NB4 (cell line): ENCODE measurements around the gene RBM19.
"Not testable (repeated sequence)": the region's sequence is repeated elsewhere in the genome, so short reads cannot be mapped to it uniquely, and the experiment has no call there.

Experiments used
- DNase-seq: peaks from one replicate; pipeline ENCODE4 v3.0.0; 2010; ENCODE audit warnings: low read depth
- H3K4me3 ChIP-seq: one replicate; pipeline ENCODE4 v1.5.1; 2011; ENCODE audit warnings: mild to moderate bottlenecking, low read depth, low read length, moderate library complexity
- MYC ChIP-seq: IDR thresholded peaks from 2 replicates; pipeline ENCODE4 v1.6.1; 2011; ENCODE audit warnings: low read depth, low read length
- POLR2A ChIP-seq: IDR thresholded peaks from 2 replicates; pipeline ENCODE4 v1.6.1; 2011; ENCODE audit warnings: mild to moderate bottlenecking; ENCODE audit not compliant: insufficient read length; ENCODE audit errors: extremely low read depth
- TF ChIP-seq, protein P1 (sequence below): IDR thresholded peaks from one replicate; pipeline ENCODE4 v1.5.1; 2012; ENCODE audit warnings: low read depth, low read length
- TF ChIP-seq, protein P2 (sequence below): IDR thresholded peaks from 2 replicates; pipeline ENCODE4 v1.6.1; 2011; ENCODE audit warnings: low read depth, low read length

RBM19 gene

DNA sequence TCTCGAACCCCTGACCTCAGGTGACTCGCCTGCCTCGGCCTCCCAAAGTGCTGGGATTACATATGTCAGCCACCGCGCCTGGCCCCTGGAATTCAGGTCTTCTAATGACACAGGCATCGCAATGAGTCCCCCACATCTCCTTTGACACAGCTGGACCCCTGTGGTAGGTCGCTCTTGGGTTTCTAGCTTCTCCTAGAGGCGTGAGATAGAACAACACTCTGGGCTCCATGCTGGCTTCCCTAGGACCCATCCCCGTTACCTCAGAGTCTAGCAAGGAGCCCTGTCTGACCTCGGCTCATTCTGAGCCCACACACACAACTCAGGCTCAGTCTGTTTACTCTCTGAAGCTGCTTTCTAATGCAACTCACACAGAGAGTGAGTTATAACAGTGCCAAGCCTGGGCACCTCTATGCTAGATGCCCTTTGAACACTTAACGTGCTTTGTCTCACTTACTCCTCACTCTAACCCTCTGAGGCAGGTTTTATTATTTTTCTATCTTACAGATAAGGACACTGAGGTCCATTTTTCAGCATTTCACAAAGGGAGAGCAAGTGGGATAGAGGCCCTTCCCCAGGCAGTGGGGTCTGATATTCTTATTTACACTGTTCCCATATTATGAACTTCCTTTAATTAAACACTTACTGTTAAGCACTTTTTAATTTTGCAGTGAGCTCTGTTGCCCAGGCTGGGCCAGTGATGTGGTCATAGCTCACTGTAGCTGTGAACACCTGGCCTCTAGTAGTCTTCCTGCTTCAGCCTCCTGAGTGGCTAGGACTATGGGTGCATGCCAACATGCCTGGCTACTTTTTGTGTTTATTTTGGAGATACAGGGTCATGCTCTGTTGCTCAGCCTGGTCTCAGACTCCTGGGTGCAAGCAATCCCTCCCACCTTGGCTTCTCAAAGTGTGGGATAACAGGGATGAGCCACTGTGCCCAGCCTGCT is 40.6 kb upstream of the RBM19 start:
- TF ChIP-seq, protein P1, sequence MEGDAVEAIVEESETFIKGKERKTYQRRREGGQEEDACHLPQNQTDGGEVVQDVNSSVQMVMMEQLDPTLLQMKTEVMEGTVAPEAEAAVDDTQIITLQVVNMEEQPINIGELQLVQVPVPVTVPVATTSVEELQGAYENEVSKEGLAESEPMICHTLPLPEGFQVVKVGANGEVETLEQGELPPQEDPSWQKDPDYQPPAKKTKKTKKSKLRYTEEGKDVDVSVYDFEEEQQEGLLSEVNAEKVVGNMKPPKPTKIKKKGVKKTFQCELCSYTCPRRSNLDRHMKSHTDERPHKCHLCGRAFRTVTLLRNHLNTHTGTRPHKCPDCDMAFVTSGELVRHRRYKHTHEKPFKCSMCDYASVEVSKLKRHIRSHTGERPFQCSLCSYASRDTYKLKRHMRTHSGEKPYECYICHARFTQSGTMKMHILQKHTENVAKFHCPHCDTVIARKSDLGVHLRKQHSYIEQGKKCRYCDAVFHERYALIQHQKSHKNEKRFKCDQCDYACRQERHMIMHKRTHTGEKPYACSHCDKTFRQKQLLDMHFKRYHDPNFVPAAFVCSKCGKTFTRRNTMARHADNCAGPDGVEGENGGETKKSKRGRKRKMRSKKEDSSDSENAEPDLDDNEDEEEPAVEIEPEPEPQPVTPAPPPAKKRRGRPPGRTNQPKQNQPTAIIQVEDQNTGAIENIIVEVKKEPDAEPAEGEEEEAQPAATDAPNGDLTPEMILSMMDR: no peak
- TF ChIP-seq, protein P2, sequence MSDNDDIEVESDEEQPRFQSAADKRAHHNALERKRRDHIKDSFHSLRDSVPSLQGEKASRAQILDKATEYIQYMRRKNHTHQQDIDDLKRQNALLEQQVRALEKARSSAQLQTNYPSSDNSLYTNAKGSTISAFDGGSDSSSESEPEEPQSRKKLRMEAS: no peak
- no peak for TF ChIP-seq POLR2A
- H3K4me3 ChIP-seq: no peak overlapping the region
- DNase-seq: no peak

DNA sequence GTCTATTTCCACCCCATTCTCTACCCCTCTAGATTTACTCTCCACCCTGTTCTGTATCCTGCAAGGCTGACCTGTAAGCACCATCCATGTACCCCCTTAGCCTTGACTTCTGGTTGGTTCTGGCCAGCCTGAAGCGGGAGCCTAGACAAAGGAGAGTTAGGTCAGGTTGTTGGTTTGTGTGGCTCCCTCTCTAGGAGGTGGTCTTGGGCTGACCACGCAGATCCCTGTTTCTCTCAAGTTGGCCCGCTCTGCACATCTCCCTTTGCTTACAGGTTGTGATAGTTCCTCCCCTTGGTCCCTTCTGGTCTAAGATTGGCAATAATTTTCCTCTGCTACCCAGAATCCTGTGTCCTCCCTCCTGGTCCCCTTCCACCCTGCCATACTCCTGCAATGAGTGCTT is 38.3 kb upstream of the RBM19 start:
- DNase-seq: no peak
- TF ChIP-seq POLR2A: no peak
- no peak for TF ChIP-seq MYC
- TF ChIP-seq, protein P1: no peak
- TF ChIP-seq, protein P2: no peak
- H3K4me3 ChIP-seq: no peak overlapping the region

DNA sequence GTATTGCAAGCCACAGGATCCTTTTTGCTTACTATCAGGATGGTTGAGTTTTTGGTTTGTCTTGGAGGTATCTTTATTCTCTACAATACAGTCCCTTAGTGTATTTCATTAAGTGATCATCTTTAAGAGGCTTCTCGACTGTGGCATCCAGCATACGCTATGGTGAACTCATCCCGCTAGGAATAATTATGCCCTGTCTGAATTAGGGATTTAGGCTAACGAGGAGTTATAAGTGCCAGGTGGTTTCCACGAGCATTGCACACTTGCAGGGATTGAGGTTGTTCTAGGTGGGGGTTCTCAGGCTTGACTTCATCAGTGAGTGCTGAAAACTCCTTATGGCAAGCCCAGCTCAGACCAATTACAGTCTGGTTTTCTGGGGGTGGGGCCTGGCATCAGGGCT is 37.2 kb upstream of the RBM19 start:
- H3K4me3 ChIP-seq: no peak overlapping the region
- no peak for DNase-seq
- TF ChIP-seq MYC (no peak), POLR2A (no peak)
- TF ChIP-seq, protein P1: no peak
- TF ChIP-seq, protein P2: no peak

DNA sequence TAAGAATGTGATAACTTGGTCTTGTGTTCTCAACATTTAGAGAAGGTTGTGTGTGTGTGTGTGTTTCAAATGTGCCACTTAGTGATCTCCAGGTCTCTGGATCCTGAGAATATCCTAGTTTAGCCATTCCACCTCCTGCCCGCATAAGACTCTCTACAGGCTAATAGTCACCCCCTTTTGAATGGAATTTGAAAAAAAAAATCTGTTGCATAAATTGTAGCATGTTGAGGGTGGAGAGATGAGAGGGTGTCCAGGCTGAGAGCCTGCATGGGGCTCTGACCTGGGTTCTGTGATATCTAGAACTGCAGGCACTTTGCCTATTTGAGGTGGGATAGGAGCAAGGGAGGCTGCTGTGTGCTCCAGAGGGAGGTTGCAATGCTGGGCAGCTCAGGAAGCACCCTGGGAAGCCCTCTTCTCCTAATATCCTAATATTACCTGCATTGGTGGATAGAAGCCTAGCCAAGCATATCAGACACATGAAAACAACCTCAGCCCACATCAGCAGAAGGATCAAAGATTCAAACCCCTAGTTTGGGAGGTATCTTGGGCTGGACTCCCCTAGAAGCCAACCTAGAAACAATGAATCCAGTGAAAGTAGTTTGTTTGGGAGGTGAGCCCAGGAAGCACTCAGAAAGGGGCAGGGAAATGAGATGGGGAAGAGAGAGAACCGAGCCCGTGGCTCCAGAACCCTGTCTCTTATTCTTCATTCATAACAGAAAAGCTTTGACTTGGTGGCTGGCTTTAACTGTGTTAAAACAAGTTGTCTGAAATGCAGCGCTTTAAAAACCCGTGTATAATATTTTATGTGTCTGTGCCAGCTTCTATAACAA is 35.6 kb upstream of the RBM19 start:
- no peak for DNase-seq
- TF ChIP-seq POLR2A (no peak), MYC (no peak)
- TF ChIP-seq, protein P1: no peak
- TF ChIP-seq, protein P2: no peak
- H3K4me3 ChIP-seq: no peak overlapping the region

DNA sequence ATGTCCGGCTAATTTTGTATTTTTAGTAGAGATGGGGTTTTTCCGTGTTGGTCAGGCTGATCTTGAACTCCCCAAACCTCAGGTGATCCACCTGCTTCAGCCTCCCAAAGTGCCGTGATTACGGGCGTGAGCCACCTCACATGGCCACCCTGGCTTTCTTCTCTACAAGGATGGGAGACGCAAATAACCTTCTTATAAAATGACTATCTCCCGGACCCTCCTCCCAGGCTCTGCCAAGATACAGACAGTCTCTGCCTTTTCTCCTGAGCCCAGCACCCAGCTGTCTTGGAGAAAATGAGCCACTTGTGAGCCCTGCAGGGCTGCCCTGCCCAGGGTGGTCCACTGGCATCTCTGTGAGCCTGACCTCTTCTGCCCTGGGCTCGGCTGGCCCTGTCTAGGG is 34.7 kb upstream of the RBM19 start:
- no peak for DNase-seq
- H3K4me3 ChIP-seq: no peak overlapping the region
- TF ChIP-seq, protein P1: no peak
- no peak for TF ChIP-seq POLR2A
- TF ChIP-seq MYC: no peak
- TF ChIP-seq, protein P2: no peak

DNA sequence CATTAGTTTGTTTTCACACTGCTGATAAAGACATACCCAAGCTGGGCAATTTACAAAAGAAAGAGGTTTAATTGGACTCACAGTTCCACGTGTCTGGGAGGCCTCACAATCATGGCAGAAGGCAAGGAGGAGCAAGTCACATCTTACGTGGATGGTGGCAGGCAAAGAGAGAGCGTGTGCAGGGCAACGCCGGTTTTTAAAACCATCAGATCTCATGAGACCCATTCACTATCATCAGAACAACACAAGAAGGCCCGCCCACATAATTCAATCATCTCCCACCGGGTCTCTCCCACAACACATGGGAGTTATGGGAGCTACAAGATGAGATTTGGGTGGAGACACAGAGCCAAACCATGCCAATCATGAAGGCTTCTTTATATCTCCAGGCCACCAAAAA is 34.1 kb upstream of the RBM19 start:
- not testable (repeated sequence) for DNase-seq, H3K4me3 ChIP-seq
